ENCODE data around the gene DLG2.
"Not testable (repeated sequence)": the region's sequence is repeated elsewhere in the genome, so short reads cannot be mapped to it uniquely, and the experiment has no call there.

DLG2 gene

DNA sequence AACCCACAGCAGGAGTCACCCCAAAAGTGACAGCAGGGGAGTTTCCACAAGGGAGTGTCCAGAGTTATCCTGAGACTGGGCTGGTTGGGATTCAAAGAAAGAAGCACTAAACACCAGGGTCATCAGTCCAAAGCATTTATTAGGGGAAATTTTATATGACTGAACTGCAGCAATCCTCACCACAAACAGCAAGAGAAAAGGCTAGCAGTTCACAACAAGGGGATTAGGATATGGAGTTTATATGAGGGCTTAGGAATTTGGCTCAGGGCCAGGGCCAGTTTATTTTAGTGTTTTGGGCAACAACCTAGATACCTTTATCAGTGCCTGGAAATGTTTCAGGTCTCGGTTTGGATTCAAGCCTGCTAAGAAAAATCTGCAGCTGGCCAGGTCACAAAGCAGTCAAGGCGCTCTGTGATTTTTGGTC lies 16.1 kb upstream of the DLG2 start:
- DNase-seq (ENCODE audit: low read depth), result no peak

DNA sequence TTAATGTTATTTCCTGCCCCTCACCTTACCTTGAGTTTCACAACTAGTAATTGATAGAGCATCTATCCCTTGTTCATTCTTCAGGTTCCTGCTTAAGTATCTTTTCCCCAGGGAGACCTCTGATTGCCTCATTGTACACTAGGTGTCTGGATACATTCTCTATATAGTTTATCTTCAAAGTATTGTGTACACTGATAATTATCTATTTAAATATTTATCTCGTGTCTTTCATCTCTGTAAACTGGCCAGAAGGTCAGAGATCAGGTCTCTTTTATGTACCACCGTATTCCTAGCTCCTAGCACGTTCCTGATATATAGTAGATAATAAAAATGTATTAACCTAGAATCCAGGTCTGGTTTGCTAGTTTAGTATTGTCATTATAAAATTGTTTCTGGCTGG lies 7.6 kb upstream of the DLG2 start:
- no peak for DNase-seq (ENCODE audit: low read depth)

DNA sequence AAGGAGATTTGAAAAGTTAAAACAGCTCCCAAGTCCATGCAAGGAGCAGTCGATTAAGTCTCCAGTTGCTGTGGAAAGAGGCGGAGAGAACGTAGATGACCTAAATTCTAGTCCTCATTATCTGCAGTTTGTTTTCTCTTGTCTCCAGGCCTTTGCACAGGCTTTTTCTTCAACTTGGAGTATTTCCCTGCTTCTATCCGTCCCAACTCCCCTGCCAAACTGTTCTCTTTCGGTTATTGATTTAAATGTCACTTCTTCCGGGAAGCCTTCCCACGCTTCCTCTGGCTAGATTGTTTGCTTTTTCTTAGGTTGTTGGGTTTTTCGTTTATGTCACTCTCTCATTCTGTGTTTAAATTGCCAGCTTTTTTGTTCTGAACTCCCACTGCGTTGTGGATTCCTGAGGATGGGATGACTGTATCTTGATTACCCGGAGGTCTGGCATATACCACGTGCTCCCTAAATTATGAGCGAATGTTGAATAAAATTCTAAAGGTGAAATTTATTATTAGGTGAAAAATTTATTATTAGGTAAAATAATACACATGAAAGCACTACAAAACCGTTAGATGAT lies 1.7 kb upstream of the DLG2 start:
- DNase-seq (ENCODE audit: low read depth), result peak; percentile 48

DNA sequence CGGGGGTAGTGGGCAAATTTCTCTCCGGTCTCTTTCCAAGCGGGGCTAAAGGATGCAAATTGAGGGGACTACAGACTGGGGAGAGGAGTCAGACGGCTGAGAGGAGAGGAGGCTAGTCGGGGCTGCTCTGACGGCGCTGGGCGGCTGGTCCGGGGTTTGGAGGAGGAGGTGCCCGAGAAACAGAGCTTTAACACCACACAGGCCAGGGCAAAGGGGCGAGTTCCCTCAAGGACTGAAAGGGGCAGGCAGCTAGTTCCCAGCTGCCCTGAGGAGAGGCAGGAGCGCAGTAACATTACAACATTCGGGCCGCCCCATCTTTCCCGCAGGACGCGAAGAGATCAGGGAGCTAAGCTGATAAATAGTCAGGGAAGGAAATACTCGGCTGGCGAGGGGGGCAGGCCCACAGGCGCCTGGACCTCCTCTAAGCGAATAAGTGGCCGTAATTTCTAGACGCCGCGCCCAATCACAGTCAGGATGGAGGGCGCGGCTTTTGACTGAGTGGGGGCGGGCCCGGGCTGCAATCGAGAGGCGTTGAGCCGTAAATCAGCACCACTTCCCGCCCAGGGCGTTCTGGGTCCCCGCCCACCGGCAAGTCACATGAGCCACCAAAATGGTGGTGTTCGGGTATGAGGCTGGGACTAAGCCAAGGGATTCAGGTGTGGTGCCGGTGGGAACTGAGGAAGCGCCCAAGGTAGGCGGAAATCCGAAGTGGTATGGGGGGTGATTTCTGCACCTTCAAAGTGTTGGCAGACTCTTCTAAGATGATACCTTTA lies 1.0 kb upstream of the DLG2 start, which contains the start of gene TMEM126B:
TSS of gene TMEM126B (plus strand) at position 596 of the 773 bp plus-strand sequence. CDS start at position 611, 15 bp downstream.
- peak; percentile 94 for DNase-seq (ENCODE audit: low read depth)

DNA sequence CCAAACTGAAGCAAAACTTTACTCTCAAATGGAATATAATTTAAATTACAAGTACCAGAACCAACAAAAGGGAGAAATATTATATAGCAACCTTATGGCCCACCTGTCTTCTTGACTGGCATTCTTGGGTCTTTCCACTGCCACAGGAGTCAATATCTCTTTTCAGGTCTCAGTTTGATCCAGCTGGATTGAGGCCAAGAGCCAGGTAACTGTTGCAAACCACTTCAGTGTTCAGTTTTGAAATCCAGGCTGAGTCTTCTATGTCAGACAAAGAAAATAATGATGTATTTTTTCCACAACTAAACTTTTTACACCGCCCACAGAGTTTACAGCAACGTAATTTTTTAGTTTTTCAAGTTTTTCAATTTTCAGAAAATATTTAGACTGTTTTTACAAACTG lies 648 bp downstream of the DLG2 start:
- DNase-seq (ENCODE audit: low read depth), result peak; percentile 13

DNA sequence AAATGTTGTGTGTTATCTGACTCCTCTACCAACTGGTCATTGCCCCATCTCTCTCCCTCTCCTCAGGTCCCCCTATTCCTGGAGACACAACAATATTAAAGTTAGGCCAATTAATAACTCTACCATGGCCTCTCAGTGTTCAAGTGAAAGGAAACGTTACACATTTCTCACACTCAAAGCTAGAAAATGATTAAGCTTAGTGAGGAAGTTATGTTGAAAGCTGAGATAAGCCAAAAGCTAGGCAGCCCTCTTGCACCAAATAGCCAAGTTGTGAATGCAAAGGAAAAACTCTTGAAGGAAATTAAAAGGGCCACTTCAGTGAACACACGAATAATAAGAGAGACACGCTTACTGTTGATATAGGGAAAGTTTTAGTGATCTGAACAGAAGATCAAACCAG lies 6.9 kb downstream of the DLG2 start:
- DNase-seq (ENCODE audit: low read depth), result no peak

DNA sequence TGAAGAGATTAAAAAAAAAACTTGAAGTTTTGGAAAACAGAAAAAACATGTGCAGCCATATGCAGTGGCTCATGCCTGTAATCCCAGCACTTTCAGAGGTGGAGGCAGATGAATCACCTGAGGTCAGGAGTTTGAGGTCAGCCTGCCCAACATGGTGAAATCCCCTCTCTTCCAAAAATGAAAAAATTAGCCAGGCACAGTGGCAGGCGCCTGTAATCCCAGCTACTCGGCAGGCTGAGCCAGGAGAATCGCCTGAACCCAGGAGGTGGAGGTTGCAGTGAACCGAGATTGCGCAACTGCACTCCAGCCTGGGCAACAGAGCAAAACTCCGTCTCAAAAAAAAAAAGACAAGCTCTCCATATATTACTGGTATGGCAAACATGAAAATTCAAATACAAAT lies 7.6 kb downstream of the DLG2 start:
- no peak for DNase-seq (ENCODE audit: low read depth)

DNA sequence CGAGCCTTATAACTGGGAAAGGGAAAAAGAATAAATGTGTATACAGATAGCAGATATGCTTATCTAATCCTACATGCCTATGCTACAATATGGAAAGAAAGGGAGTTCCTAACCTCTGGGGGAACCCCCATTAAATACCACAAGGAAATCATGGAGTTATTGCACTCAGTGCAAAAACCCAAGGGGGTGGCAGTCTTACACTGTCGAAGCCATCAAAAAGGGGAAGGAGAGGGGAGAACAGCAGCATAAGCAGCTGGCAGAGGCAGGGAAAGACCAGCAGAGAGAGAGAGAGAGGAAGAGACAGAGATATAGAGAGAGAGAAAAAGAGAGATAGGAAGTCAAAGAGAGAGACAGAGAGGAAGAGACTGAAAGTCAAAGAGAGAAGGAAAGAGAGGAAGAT lies 15.5 kb downstream of the DLG2 start:
- DNase-seq (ENCODE audit: low read depth), result not testable (repeated sequence)

DNA sequence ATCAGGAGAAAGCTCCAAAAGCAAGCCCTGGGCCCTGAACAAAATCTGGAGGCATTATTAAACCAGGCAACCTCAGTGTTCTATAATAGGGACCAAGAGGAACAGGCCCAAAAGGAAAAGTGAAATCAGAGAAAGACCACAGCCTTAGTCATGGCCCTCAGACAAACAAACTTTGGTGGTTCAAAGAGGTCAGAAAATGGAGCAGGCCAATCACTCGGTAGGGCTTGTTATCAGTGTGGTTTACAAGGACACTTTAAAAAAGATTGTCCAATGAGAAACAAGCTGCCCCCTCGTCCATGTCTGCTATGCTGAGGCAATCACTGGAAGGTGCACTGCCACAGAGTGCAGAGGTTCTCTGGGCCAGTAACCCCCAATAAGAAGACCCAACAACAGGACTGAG lies 17.9 kb downstream of the DLG2 start:
- not testable (repeated sequence) for DNase-seq (ENCODE audit: low read depth)

DNA sequence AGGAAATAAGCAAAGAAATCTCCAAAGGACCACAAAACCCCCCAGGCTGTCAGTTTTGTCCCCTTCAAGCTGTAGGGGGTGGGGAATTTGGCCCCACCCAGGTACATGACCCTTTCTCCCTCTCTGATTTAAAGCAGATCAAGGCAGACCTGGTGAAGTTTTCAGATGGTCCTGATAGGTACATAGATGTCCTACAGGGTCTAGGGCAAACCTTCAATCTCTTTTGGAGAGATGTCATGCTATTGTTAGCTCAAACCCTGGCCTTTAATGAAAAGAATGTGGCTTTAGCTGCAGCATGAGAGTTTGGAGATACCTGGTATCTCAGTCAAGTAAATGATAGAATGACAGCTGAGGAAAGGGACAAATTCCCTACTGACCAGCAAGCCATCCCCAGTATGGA lies 18.5 kb downstream of the DLG2 start:
- not testable (repeated sequence) for DNase-seq (ENCODE audit: low read depth)

DNA sequence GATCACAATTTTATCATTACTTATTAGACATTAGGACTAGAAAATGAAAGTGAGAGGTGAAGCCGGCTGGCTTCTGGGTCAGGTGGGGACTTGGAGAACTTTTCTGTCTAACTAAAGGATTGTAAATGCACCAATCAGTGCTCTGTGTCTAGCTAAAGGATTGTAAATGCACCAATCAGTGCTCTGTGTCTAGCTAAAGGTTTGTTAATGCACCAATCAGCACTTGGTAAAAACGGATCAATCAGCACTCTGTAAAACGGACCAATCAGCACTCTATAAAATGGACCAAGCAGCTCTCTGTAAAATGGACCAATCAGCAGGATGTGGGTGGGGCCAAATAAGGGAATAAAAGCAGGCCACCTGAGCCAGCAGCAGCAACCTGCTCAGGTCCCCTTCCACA lies 20.9 kb downstream of the DLG2 start:
- not testable (repeated sequence) for DNase-seq (ENCODE audit: low read depth)

DNA sequence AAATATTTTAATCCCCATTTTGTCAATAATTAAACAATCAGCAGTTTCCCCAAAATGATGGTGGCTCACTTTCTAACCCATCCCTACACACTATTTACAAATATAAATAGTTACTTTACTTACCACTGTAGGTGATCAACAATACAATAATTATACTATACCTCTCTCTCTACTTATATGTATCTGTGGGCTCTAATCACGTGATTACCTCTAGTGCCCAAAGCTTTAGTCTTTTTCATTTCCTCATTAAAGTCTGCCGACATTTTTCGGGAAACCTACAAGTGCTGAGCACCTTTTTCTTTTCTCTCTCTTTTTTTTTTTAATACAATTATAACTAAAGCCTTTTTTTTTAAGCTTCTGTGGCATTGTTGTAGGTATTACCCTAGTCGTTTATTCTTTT lies 23.9 kb downstream of the DLG2 start:
- no peak for DNase-seq (ENCODE audit: low read depth)

DNA sequence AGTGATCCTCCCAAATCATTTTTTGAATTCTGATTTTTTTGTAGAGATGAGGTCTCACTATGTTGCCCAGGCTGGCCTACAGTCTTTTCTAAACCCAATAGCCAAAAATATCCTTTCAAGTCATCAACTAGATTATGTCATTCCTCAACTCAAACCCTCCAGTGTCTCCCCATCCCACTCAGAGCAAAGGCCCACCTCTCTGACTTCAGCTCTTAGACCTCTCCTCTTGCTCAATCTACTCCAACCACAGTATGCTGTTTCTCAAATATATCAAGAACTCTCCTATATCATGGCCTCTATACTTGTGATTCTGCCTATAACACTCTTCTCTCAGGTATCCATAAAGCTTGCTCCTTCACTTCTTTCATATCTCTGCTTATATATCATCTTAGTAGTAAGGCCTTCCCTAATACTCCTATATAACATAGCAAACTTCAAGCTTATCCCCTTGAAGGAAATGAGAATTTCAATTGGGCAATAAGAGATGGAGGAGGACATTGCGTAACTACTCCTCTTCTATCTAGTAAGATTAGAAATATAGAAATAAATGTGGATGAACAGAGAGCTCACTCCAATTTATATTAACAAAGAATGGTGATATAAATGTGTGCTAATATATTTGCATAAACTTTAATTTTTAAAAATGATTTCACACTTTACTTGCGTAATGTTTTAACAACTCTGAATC lies 24.5 kb downstream of the DLG2 start:
- no peak for DNase-seq (ENCODE audit: low read depth)

DNA sequence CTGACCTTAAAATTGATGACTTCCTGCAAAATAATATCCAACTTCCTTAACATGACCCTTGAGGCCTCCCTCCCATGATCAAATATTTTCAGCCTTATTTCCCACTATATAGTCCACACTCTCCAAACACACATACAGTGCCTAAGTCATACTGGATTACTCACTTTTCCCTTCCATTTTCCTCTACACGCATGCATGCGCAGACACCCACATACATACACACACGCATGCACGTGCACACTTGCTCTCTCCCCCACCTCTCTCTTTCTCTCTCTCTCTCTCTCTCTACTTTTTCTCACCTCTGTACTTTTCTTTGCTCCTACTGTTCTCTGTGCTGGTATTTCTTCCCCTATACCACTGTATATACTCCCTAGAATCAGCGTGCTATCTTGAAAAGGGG lies 28.1 kb downstream of the DLG2 start:
- DNase-seq (ENCODE audit: low read depth), result no peak

DNA sequence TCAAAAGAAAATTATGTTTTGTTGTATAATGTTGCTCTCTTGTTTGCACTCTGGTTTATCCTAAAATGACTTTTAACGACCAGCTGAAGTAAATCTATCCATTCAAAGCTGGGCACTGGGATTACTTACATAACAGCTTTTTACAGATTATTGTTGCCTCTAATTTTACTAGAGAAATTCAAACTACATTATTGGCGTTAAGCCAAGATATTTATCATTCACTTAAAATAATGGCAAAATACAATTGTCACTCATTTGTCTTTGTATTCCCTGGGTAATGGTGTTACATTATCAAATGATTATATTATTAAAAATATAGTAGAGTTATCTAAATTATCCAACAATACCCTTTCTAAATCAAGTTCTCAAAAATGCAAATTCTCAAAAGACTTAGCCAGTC lies 30.3 kb downstream of the DLG2 start:
- no peak for DNase-seq (ENCODE audit: low read depth)

DNA sequence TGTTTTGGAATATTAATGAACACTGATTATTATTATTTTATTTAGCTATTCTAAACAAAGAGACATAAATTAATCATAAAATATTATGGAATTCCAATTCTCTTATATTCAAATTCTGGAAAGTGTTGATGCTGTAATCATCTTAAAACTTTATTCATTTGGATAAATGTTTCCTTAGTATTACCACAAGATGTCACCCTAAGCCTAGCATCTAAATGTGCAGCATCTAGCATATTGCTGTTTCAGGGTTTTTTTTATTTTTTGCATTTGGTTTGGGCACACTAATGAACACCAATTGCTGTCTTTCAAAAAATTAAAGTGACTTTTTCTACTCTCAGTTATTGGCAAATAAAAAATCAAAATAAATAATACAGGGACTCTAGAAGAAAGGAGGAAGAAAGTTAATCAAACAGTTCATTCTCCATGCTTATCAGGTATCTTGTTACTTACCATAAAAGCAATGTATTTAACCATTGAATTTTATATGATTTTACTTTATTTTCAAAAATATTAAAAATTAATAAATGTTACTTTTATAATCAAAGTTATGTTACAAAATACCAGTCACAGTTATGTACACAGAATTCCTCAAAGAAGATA lies 31.8 kb downstream of the DLG2 start:
- no peak for DNase-seq (ENCODE audit: low read depth)

DNA sequence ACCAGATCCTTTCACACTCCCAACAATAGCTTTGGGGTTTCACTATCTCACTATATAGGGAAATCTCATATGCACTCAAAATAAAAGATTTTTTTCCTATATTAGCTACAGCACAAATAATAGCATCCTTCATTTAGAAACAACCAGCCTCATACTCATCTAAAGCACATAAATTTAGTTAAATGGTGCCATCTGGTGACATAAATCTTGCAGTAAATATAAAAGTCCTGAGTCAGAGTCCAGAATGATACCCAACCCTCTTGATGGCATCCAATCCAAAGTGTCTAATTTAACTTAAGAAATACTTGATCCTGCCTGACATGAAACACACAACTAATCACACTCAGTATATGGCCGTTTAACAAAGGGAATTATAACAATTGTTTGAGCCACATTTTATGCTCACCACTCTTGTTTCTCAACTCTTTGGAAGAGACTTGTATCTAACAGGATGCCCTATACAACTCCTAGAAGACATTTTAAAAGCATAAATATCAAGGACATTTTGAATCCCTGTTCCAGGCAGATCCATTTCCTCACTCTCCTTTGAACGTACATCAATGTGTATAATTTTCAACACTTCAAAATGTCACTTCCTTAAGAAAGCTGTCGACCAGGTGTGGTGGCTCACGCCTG lies 36.2 kb downstream of the DLG2 start:
- DNase-seq (ENCODE audit: low read depth), result no peak

DNA sequence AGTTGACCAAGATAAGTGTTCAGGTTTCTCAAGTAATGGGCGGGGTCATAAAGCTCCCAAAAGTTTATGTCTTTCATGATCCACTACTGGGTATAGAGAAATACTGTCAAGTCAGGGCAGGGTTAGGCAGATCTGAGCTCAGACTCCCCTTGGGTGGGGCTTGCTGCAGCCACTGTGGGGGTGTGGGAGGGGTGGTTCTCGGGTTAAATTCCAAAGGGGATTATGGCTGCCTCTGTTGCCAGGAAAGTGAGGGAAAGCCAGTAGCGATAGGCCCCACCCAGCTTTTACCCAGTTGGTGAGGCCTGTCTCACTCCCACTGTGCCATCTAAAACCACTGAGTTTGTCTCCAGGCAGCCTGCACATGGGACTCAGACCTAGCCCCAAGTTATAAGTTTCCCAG lies 37.8 kb downstream of the DLG2 start:
- DNase-seq (ENCODE audit: low read depth), result no peak

DNA sequence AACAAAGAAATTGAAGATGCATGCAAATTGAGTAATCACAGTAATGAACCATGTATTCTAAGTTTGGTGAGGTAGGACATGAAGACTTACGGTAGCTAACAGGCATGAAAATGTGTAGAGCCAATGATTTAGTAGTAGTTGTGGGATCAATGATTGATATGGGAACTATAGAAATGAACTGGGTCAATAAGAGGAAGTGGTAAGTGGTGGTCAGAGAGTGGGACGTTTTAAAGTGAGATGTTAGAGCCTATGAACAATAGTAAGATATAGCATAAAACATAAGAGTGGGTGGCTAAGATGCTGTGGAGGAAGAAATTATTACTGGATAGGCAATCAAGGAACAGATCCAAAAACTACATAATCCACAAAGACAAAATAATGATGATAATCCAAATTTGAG lies 45.0 kb downstream of the DLG2 start:
- DNase-seq (ENCODE audit: low read depth), result no peak

DNA sequence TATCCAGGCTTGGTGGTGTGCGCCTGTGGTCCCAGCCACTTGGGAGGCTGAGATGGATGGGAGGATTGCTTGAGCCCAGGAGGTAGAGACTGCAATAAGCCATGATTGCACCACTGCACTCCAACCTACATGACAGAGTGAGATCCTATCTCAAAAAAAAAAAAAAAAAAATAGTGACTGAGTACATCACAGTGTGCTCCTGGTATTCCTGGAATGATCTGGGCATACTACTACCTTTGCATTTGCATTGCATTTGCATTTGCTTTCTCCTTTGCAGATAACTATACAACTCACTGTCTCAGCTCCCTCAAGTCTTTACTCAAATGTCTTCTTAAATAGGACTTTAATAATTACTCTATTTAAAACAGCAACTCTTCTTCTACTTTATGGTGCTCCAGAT lies 51.8 kb downstream of the DLG2 start:
- no peak for DNase-seq (ENCODE audit: low read depth)

DNA sequence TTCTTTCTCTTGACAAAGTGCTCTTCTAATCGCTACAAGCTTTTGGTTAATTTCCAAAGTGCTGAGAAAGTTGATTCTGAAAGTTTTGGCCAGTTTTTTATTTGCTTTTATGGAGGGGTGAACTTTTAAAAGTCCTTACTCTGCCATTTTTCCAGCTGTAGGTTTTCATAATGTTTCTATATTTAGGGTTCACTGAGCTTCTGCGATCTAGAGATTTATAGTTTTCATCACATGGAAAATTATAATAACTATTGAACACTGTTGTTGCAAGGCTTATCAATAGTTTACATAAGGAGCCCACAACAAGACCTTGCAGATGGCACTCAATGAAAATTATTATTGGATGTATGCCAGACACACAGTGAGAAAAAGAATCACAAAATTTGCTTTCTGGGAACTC lies 55.1 kb downstream of the DLG2 start:
- no peak for DNase-seq (ENCODE audit: low read depth)

DNA sequence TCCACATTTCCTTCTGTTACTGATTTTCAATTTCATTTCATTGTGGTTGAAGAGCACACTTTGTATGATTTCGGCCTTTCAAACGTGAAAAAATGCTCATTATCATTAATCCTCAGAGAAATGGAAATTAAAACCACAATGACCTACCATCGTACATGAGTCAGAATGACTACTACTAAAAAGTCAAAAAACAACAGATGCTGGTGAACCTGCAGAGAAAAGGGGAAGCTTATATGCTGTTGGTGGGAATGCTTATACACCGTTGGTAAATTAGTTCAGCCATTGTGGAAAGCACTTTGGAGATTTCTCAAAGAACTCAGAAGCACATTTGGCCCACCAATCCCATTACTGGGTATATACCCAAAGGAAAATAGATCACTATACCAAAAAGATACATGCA lies 57.6 kb downstream of the DLG2 start:
- DNase-seq (ENCODE audit: low read depth), result no peak

All from stimulated activated CD4-positive, alpha-beta T cell treated with anti-CD3 and anti-CD28 coated beads, Interleukin-2, amount 100 ng/mL, for 4 hours (primary cell).